Neutrophil (primary cell): ENCODE measurements around the gene ZBTB20.

Experiments
- H3K27ac ChIP-seq: fragments of 200-600 bp; sonication (generic); 2 replicates; pipeline ENCODE4 v1.5.1; 2016; ENCODE audit warnings: mild to moderate bottlenecking, moderate library complexity
- H3K27me3 ChIP-seq: fragments of 200-600 bp; sonication (generic); 2 replicates; pipeline ENCODE4 v1.6.0; 2016; ENCODE audit warnings: mild to moderate bottlenecking
- H3K36me3 ChIP-seq: fragments of 200-600 bp; sonication (generic); 2 replicates; pipeline ENCODE4 v1.5.1; 2017
- H3K4me1 ChIP-seq, 2 experiments: fragments of 200-600 bp in 1 of 2; sonication (generic) in 1 of 2; 1 replicate in 1 of 2; 2 replicates in 1 of 2; pipeline versions ENCODE4 v1.5.1 to v1.6.1; 2013 to 2016; ENCODE audit warnings: low read depth in 1 of 2, low read length in 1 of 2, mild to moderate bottlenecking in 1 of 2, moderate library complexity in 1 of 2; ENCODE audit not compliant: control insufficient read depth in 1 of 2, insufficient read depth in 1 of 2
- H3K4me3 ChIP-seq, 2 experiments: fragments of 200-600 bp in 1 of 2; sonication (generic) in 1 of 2; 1 replicate in 1 of 2; 2 replicates in 1 of 2; pipeline ENCODE4 v1.5.1; 2013 to 2016; ENCODE audit warnings: low read depth in 1 of 2, low read length in 1 of 2, mild to moderate bottlenecking in 1 of 2, moderate library complexity in 1 of 2
- H3K9me3 ChIP-seq: fragments of 200-600 bp; sonication (generic); 2 replicates; pipeline ENCODE4 v1.5.1; 2016
- CTCF ChIP-seq: fragments of 200-600 bp; sonication (generic); IDR thresholded peaks from 2 replicates; pipeline ENCODE4 v1.5.1; 2016; ENCODE audit warnings: antibody characterized with exemption

The ZBTB20 gene

GRCh38 chr3:114866430-114866829, 280.7 kb downstream of the ZBTB20 start:
- H3K27ac ChIP-seq, result no peak overlapping the region
- H3K27me3 ChIP-seq, result no peaks in the 10 kb centered on the region
- TF ChIP-seq CTCF, result no peak
- peaks cover 0 to 5% of the 10 kb centered on the region in 2 experiments for H3K4me1 ChIP-seq
- no peaks in the 10 kb centered on the region for H3K9me3 ChIP-seq
- H3K36me3 ChIP-seq, result no peaks in the 10 kb centered on the region
- H3K4me3 ChIP-seq, result no peak overlapping the region

GRCh38 chr3:114864970-114865369, 282.1 kb downstream of the ZBTB20 start:
- no peaks in the 10 kb centered on the region for H3K36me3 ChIP-seq
- no peaks in the 10 kb centered on the region for H3K27me3 ChIP-seq
- no peak for TF ChIP-seq CTCF
- no peaks in the 10 kb centered on the region for H3K9me3 ChIP-seq
- H3K4me3 ChIP-seq, result no peak overlapping the region
- H3K27ac ChIP-seq, result no peak overlapping the region
- H3K4me1 ChIP-seq, result peaks cover 0 to 5% of the 10 kb centered on the region in 2 experiments

- Histone ChIP-seq H3K27ac (no peak overlapping the region), H3K4me3 (no peak overlapping the region)
Observed at GRCh38 chr3:114863848-114864247, 283.2 kb downstream of the ZBTB20 start.

GRCh38 chr3:114861666-114862065, 285.4 kb downstream of the ZBTB20 start:
- TF ChIP-seq CTCF, result no peak
- no peaks in the 10 kb centered on the region for H3K9me3 ChIP-seq

More at GRCh38 chr3:114863848-114864247, 283.2 kb downstream of the ZBTB20 start:
- Histone ChIP-seq H3K36me3 (no peaks in the 10 kb centered on the region), H3K27me3 (no peaks in the 10 kb centered on the region), H3K4me1 (peaks cover 0 to 5% of the 10 kb centered on the region in 2 experiments), H3K9me3 (no peaks in the 10 kb centered on the region)
- TF ChIP-seq CTCF, result no peak

GRCh38 chr3:114860531-114860930, 286.6 kb downstream of the ZBTB20 start:
- no peaks in the 10 kb centered on the region for H3K9me3 ChIP-seq
- TF ChIP-seq CTCF, result no peak
- H3K27me3 ChIP-seq, result no peaks in the 10 kb centered on the region
- no peaks in the 10 kb centered on the region for H3K36me3 ChIP-seq
- no peak overlapping the region for H3K27ac ChIP-seq
- peaks cover 0 to 16% of the 10 kb centered on the region in 2 experiments for H3K4me1 ChIP-seq
- H3K4me3 ChIP-seq, result no peak overlapping the region

More at GRCh38 chr3:114861666-114862065, 285.4 kb downstream of the ZBTB20 start:
- Histone ChIP-seq H3K36me3 (no peaks in the 10 kb centered on the region), H3K4me3 (no peak overlapping the region), H3K27ac (no peak overlapping the region), H3K27me3 (no peaks in the 10 kb centered on the region), H3K4me1 (peaks cover 0 to 14% of the 10 kb centered on the region in 2 experiments)

- Histone ChIP-seq H3K27ac (no peak overlapping the region), H3K9me3 (no peaks in the 10 kb centered on the region), H3K4me3 (no peak overlapping the region), H3K4me1 (peaks cover 0 to 10% of the 10 kb centered on the region in 2 experiments), H3K27me3 (no peaks in the 10 kb centered on the region), H3K36me3 (no peaks in the 10 kb centered on the region)
- TF ChIP-seq CTCF, result no peak
Observed at GRCh38 chr3:114858329-114858728, 288.8 kb downstream of the ZBTB20 start.
